Lower leg skin (tissue), 4 donors: Measurements from ENCODE around the gene AP1B1. TPM values are rescaled to one million over a fixed set of nuclear protein-coding genes. Genes with fewer than 3 reads are reported as not detected.

Source experiments
- DNase-seq, 2 donors: peaks; one replicate each; pipeline ENCODE4 v3.0.0-alpha.2; 2019; ENCODE audit warnings: low spot score in 2 of 2
- H3K4me3 ChIP-seq: fragments of 200-600 bp; sonication (generic); 2 replicates; pipeline ENCODE4 v1.5.1; 2017; ENCODE audit warnings: mild to moderate bottlenecking, low read depth; ENCODE audit not compliant: poor library complexity, severe bottlenecking
- CTCF ChIP-seq, 3 donors: fragments of 450-650 bp; IDR thresholded peaks; one replicate each; pipeline ENCODE4 v1.5.1; 2016; ENCODE audit warnings: antibody characterized with exemption in 3 of 3, mild to moderate bottlenecking in 3 of 3, moderate library complexity in 2 of 3
- POLR2A ChIP-seq, 2 donors: fragments of 450-650 bp; IDR thresholded peaks; one replicate each; pipeline ENCODE4 v1.6.1; 2016 to 2017; ENCODE audit warnings: antibody characterized with exemption in 2 of 2, mild to moderate bottlenecking in 1 of 2, moderate library complexity in 1 of 2
- WGBS, 2 donors: methylation state at CpG; one replicate each; pipeline ENCODE4 v1.1.5; 2018; 5-methylcytosine and 5-hydroxymethylcytosine counted together
- intact Hi-C: fragments of 100-400 bp; cut with DNase I; formaldehyde crosslinking; loops from one replicate; pipeline ENCODE4 v1.15.0; 2023; ENCODE audit warnings: low total_unique reads
- total RNA-seq, 4 donors: library from RNA; depleted of rRNA; stranded (reverse); fragments of >200 nt; gene quantifications; one replicate each; pipeline ENCODE4 v1.1.0, GENCODE V29; 2016

Gene AP1B1
- total RNA-seq, 4 donors from 2014 or later: 65.4 to 95.5 (median 79.0) TPM

- TF ChIP-seq CTCF (IDR thresholded peaks at IDR 0.05) (no peak), POLR2A (IDR thresholded peaks at IDR 0.05) (no peak)
These were observed 34.5 kb downstream of the AP1B1 start for GRCh38 chr22:29353860-29354259.

GRCh38 chr22:29353286-29353685, 35.1 kb downstream of the AP1B1 start:
- TF ChIP-seq POLR2A (IDR thresholded peaks at IDR 0.05) (no peak), CTCF (IDR thresholded peaks at IDR 0.05) (no peak)
- no peak for DNase-seq
- 91 to 94% methylated on average over 11 of the region's 11 CpGs for WGBS, 2 donors
- H3K4me3 ChIP-seq: no peak overlapping the region
- intact Hi-C loops: no loop called here

More at GRCh38 chr22:29353860-29354259, 34.5 kb downstream of the AP1B1 start:
- 95 to 98% methylated on average over 8 of the region's 8 CpGs for WGBS, 2 donors
- no peak overlapping the region for H3K4me3 ChIP-seq
- DNase-seq: no peak
- intact Hi-C loops: no loop called here

- intact Hi-C loops: no loop called here
- no peak for DNase-seq
- no peak overlapping the region for H3K4me3 ChIP-seq
- WGBS, 2 donors: 92 to 93% methylated on average over 9 of the region's 9 CpGs
- TF ChIP-seq CTCF (IDR thresholded peaks at IDR 0.05): no peak
These were observed 35.6 kb downstream of the AP1B1 start for GRCh38 chr22:29352778-29353177.

- DNase-seq: no peak
- 87 to 92% methylated on average over 9 of the region's 9 CpGs for WGBS, 2 donors
- intact Hi-C loops: no loop called here
- H3K4me3 ChIP-seq: no peak overlapping the region
- TF ChIP-seq CTCF (IDR thresholded peaks at IDR 0.05) (no peak), POLR2A (IDR thresholded peaks at IDR 0.05) (no peak)
These were observed 36.5 kb downstream of the AP1B1 start for GRCh38 chr22:29351891-29352290.

GRCh38 chr22:29351042-29351441, 37.3 kb downstream of the AP1B1 start:
- H3K4me3 ChIP-seq: no peak overlapping the region
- TF ChIP-seq CTCF (IDR thresholded peaks at IDR 0.05): no peak
- no peak for TF ChIP-seq POLR2A (IDR thresholded peaks at IDR 0.05)
- intact Hi-C loops: no loop called here
- 92 to 97% methylated on average over 6 of the region's 6 CpGs for whole genome bisulfite sequencing, 2 donors
- DNase-seq: no peak

- no peak overlapping the region for H3K4me3 ChIP-seq
- intact Hi-C loops: no loop called here
- TF ChIP-seq POLR2A (IDR thresholded peaks at IDR 0.05) (no peak), CTCF (IDR thresholded peaks at IDR 0.05) (no peak)
- no peak for DNase-seq
- 82 to 83% methylated on average over 18 of the region's 18 CpGs for WGBS, 2 donors
These were observed 39.4 kb downstream of the AP1B1 start for GRCh38 chr22:29348956-29349355.
